Gastrocnemius medialis (tissue), 4 donors: ENCODE measurements around the gene PRR5L. TPM values are rescaled to one million over a fixed set of nuclear protein-coding genes. Genes with fewer than 3 reads are reported as not detected.

Source experiments
- ATAC-seq, 2 donors: fragments of 150-250 bp; one replicate each; pipeline ENCODE4 v1.9.1; 2016
- DNase-seq, 2 donors: peaks; one replicate each; pipeline ENCODE4 v3.0.0-alpha.2; 2019
- H3K27ac ChIP-seq, 4 donors: fragments of 200-600 bp; sonication (generic); 1 replicate in 1 of 4; 2 replicates in 3 of 4; pipeline ENCODE4 v1.5.1; 2016 to 2018; ENCODE audit warnings: mild to moderate bottlenecking in 2 of 4, moderate library complexity in 1 of 4
- H3K27me3 ChIP-seq, 3 donors: fragments of 200-600 bp; sonication (generic) in 2 of 3; 1 replicate in 1 of 3; 2 replicates in 2 of 3; pipeline versions ENCODE4 v1.5.1 to v1.6.0; 2016 to 2019; ENCODE audit warnings: mild to moderate bottlenecking in 1 of 3, moderate library complexity in 1 of 3
- H3K36me3 ChIP-seq, 2 donors: fragments of 200-600 bp; sonication (generic) in 1 of 2; one replicate each; pipeline ENCODE4 v1.5.1; 2017 to 2018
- H3K4me1 ChIP-seq, 2 donors: fragments of 200-600 bp; sonication (generic) in 1 of 2; one replicate each; pipeline ENCODE4 v1.5.1; 2016 to 2017; ENCODE audit warnings: mild to moderate bottlenecking in 2 of 2
- H3K4me3 ChIP-seq, 4 donors: fragments of 200-600 bp; sonication (generic) in 3 of 4; 1 replicate in 1 of 4; 2 replicates in 3 of 4; pipeline ENCODE4 v1.5.1; 2016 to 2019; ENCODE audit warnings: mild to moderate bottlenecking in 2 of 4
- H3K9me3 ChIP-seq, 3 donors: fragments of 200-600 bp; sonication (generic) in 2 of 3; 1 replicate in 1 of 3; 2 replicates in 2 of 3; pipeline ENCODE4 v1.5.1; 2016 to 2019
- CTCF ChIP-seq, 5 experiments: fragments of 450-650 bp in 3 of 5; fragments of 200-600 bp in 2 of 5; sonication (generic) in 2 of 5; IDR thresholded peaks in 4 of 5; conservative IDR thresholded peaks in 1 of 5; 1 replicate in 4 of 5; 2 replicates in 1 of 5; pipeline ENCODE4 v1.5.1; 2016 to 2019; ENCODE audit warnings: antibody characterized with exemption in 5 of 5, mild to moderate bottlenecking in 3 of 5, moderate library complexity in 3 of 5
- POLR2A ChIP-seq, 2 donors: fragments of 450-650 bp; IDR thresholded peaks; one replicate each; pipeline ENCODE4 v1.6.1; 2017; ENCODE audit warnings: antibody characterized with exemption in 2 of 2, mild to moderate bottlenecking in 2 of 2, moderate library complexity in 2 of 2
- in situ Hi-C, 4 donors: fragments of 200-750 bp; cut with MboI; loops; one replicate each; pipeline versions ENCODE4 v1.15.0 to v1.8.0; 2017; ENCODE audit warnings: low sequenced_read_pairs in 4 of 4
- intact Hi-C: fragments of 100-400 bp; cut with DNase I; formaldehyde crosslinking; loops from one replicate; pipeline ENCODE4 v1.15.1; 2023; ENCODE audit warnings: low total_unique reads
- total RNA-seq, 4 donors: library from RNA; depleted of rRNA; stranded (reverse); fragments of >200 nt; gene quantifications; one replicate each; pipeline versions ENCODE4 v1.1.0 to v1.2.3, GENCODE V29; 2016

PRR5L gene
- total RNA-seq, 4 donors from 2014 or later, result 0.46 to 3.2 (median 1.2) TPM

GRCh38 chr11:36357831-36358230 is 61.7 kb downstream of the PRR5L start:
- Histone ChIP-seq H3K36me3 (no peaks in the 10 kb centered on the region), H3K4me1 (no peaks in the 10 kb centered on the region), H3K27me3 (no peaks in the 10 kb centered on the region), H3K27ac (no peak overlapping the region), H3K4me3 (no peak overlapping the region), H3K9me3 (no peaks in the 10 kb centered on the region)
- intact Hi-C loops (no loop called here), in situ Hi-C loops (no loop called here)
- ATAC-seq (no peak), DNase-seq (no peak)
- TF ChIP-seq POLR2A (IDR thresholded peaks at IDR 0.05) (no peak), CTCF (IDR thresholded peaks at IDR 0.05 in 4 of 5, conservative IDR thresholded peaks at IDR 0.05 in 1 of 5) (no peak)

- in situ Hi-C loops (no loop called here), intact Hi-C loops (no loop called here)
- Histone ChIP-seq H3K27me3 (no peaks in the 10 kb centered on the region), H3K36me3 (no peaks in the 10 kb centered on the region), H3K27ac (no peak overlapping the region), H3K9me3 (no peaks in the 10 kb centered on the region), H3K4me3 (no peak overlapping the region), H3K4me1 (no peaks in the 10 kb centered on the region)
- DNase-seq (no peak), ATAC-seq (no peak)
- TF ChIP-seq CTCF (IDR thresholded peaks at IDR 0.05 in 4 of 5, conservative IDR thresholded peaks at IDR 0.05 in 1 of 5) (no peak), POLR2A (IDR thresholded peaks at IDR 0.05) (no peak)
These were observed 62.3 kb downstream of the PRR5L start for GRCh38 chr11:36358436-36358835.

- intact Hi-C loops (no loop called here), in situ Hi-C loops (no loop called here)
- Histone ChIP-seq H3K4me1 (no peaks in the 10 kb centered on the region), H3K27me3 (no peaks in the 10 kb centered on the region), H3K27ac (no peak overlapping the region), H3K36me3 (no peaks in the 10 kb centered on the region), H3K4me3 (no peak overlapping the region), H3K9me3 (no peaks in the 10 kb centered on the region)
- TF ChIP-seq CTCF (IDR thresholded peaks at IDR 0.05 in 4 of 5, conservative IDR thresholded peaks at IDR 0.05 in 1 of 5) (no peak), POLR2A (IDR thresholded peaks at IDR 0.05) (no peak)
- DNase-seq (no peak), ATAC-seq (no peak)
These were observed 64.2 kb downstream of the PRR5L start for GRCh38 chr11:36360318-36360717.

- intact Hi-C loops, result no loop called here
- Histone ChIP-seq H3K4me1 (no peaks in the 10 kb centered on the region), H3K27me3 (no peaks in the 10 kb centered on the region), H3K9me3 (no peaks in the 10 kb centered on the region), H3K36me3 (no peaks in the 10 kb centered on the region), H3K27ac (no peak overlapping the region), H3K4me3 (no peak overlapping the region)
- DNase-seq (no peak), ATAC-seq (no peak)
- in situ Hi-C loops, result no loop called here
- TF ChIP-seq POLR2A (IDR thresholded peaks at IDR 0.05), result no peak
- TF ChIP-seq CTCF (IDR thresholded peaks at IDR 0.05 in 4 of 5, conservative IDR thresholded peaks at IDR 0.05 in 1 of 5), result no peak
These were observed 64.8 kb downstream of the PRR5L start for GRCh38 chr11:36360826-36361415.

GRCh38 chr11:36361472-36361871 is 65.4 kb downstream of the PRR5L start:
- intact Hi-C loops, result no loop called here
- DNase-seq (no peak), ATAC-seq (no peak)
- H3K27me3 ChIP-seq, result no peaks in the 10 kb centered on the region
- H3K36me3 ChIP-seq, result no peaks in the 10 kb centered on the region
- no peaks in the 10 kb centered on the region for H3K4me1 ChIP-seq
- no peaks in the 10 kb centered on the region for H3K9me3 ChIP-seq
- H3K27ac ChIP-seq, result no peak overlapping the region
- H3K4me3 ChIP-seq, result no peak overlapping the region
- TF ChIP-seq POLR2A (IDR thresholded peaks at IDR 0.05) (no peak), CTCF (IDR thresholded peaks at IDR 0.05 in 4 of 5, conservative IDR thresholded peaks at IDR 0.05 in 1 of 5) (no peak)
- in situ Hi-C loops, result no loop called here
